ENCODE measurements around the gene C12orf57. TPM values are rescaled to one million over a fixed set of nuclear protein-coding genes. Genes with fewer than 3 reads are reported as not detected.
A peak's percentile ranks its signal among the peaks of the same experiment; 100 is the strongest.

Gene C12orf57
- total and polyA plus RNA-seq, 10 of the 15 experiments (the other 5 are each of a cell fraction or from before 2014, with no cell fraction given): 64.5 to 377 (median 211) TPM

DNA sequence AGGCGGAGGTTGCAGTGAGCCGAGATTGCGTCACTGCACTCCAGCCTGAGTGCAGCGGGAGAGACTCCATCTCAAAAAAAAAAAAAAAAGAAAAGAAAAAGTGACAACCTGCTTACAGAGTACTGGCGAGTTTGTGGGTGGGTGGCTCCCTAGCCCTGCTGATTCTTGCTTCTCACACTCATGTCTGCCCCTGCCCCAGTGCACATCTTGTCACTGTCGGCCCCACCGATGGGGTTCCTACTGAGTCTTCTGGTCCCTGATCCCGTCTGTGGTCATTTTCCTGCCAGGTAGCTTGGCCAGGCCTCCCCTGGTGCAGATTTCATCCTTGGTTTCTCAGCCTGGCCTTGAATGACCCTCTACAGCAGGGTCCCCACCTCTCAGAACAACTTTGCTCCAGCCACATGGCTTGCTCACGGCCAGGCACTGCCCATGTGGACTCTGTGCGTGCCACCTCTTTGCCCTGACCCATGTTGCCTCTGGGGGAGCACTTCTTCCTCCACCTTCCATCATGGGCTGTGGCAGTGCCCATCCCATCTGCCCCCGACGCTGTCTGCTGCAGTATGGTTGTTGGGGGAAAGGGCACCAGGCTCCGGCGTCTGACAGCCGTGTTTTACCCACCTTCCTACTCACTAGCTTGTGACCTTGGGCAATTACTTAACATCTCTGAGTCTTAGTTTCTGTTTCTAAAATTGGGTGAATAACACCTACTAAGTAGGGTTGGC, 5.2 kb downstream of the C12orf57 start (continued):
- no peak for TF ChIP-seq ZNF24 (IDR thresholded peaks at IDR 0.05)
- TF ChIP-seq SREBF2 (IDR thresholded peaks at IDR 0.05; ENCODE audit: low read length): no peak
- no peak for TF ChIP-seq KDM1A (IDR thresholded peaks at IDR 0.05; ENCODE audit: borderline replicate concordance)
- no peak for TF ChIP-seq SREBF1 (IDR thresholded peaks at IDR 0.05; ENCODE audit: low read length)
- TF ChIP-seq STAT3 (IDR thresholded peaks at IDR 0.05; ENCODE audit: low read depth, low read length): no peak
- TF ChIP-seq, protein P1, sequence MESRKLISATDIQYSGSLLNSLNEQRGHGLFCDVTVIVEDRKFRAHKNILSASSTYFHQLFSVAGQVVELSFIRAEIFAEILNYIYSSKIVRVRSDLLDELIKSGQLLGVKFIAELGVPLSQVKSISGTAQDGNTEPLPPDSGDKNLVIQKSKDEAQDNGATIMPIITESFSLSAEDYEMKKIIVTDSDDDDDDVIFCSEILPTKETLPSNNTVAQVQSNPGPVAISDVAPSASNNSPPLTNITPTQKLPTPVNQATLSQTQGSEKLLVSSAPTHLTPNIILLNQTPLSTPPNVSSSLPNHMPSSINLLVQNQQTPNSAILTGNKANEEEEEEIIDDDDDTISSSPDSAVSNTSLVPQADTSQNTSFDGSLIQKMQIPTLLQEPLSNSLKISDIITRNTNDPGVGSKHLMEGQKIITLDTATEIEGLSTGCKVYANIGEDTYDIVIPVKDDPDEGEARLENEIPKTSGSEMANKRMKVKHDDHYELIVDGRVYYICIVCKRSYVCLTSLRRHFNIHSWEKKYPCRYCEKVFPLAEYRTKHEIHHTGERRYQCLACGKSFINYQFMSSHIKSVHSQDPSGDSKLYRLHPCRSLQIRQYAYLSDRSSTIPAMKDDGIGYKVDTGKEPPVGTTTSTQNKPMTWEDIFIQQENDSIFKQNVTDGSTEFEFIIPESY (IDR thresholded peaks at IDR 0.05): no peak
- peak in 1 of 2 experiments; percentile 26; a peak in 1 of 4 replicates for TF ChIP-seq BHLHE40 (IDR thresholded peaks at IDR 0.05; ENCODE audit: borderline replicate concordance in 1 of 2, low read depth in 2 of 2, low read length in 1 of 2)
- peak; percentile 70 for TF ChIP-seq MEF2A (IDR thresholded peaks at IDR 0.05; ENCODE audit: insufficient read depth, low read depth, low read length)
- TF ChIP-seq TCF12 (IDR thresholded peaks at IDR 0.05; ENCODE audit: low read depth, low read length): no peak
- TF ChIP-seq, protein P2, sequence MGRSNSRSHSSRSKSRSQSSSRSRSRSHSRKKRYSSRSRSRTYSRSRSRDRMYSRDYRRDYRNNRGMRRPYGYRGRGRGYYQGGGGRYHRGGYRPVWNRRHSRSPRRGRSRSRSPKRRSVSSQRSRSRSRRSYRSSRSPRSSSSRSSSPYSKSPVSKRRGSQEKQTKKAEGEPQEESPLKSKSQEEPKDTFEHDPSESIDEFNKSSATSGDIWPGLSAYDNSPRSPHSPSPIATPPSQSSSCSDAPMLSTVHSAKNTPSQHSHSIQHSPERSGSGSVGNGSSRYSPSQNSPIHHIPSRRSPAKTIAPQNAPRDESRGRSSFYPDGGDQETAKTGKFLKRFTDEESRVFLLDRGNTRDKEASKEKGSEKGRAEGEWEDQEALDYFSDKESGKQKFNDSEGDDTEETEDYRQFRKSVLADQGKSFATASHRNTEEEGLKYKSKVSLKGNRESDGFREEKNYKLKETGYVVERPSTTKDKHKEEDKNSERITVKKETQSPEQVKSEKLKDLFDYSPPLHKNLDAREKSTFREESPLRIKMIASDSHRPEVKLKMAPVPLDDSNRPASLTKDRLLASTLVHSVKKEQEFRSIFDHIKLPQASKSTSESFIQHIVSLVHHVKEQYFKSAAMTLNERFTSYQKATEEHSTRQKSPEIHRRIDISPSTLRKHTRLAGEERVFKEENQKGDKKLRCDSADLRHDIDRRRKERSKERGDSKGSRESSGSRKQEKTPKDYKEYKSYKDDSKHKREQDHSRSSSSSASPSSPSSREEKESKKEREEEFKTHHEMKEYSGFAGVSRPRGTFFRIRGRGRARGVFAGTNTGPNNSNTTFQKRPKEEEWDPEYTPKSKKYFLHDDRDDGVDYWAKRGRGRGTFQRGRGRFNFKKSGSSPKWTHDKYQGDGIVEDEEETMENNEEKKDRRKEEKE (IDR thresholded peaks at IDR 0.05): no peak
- TF ChIP-seq MTA2 (IDR thresholded peaks at IDR 0.05; ENCODE audit: low read depth): peak; percentile 31; the same call in 1 of the 2 replicates
- TF ChIP-seq, protein P3, sequence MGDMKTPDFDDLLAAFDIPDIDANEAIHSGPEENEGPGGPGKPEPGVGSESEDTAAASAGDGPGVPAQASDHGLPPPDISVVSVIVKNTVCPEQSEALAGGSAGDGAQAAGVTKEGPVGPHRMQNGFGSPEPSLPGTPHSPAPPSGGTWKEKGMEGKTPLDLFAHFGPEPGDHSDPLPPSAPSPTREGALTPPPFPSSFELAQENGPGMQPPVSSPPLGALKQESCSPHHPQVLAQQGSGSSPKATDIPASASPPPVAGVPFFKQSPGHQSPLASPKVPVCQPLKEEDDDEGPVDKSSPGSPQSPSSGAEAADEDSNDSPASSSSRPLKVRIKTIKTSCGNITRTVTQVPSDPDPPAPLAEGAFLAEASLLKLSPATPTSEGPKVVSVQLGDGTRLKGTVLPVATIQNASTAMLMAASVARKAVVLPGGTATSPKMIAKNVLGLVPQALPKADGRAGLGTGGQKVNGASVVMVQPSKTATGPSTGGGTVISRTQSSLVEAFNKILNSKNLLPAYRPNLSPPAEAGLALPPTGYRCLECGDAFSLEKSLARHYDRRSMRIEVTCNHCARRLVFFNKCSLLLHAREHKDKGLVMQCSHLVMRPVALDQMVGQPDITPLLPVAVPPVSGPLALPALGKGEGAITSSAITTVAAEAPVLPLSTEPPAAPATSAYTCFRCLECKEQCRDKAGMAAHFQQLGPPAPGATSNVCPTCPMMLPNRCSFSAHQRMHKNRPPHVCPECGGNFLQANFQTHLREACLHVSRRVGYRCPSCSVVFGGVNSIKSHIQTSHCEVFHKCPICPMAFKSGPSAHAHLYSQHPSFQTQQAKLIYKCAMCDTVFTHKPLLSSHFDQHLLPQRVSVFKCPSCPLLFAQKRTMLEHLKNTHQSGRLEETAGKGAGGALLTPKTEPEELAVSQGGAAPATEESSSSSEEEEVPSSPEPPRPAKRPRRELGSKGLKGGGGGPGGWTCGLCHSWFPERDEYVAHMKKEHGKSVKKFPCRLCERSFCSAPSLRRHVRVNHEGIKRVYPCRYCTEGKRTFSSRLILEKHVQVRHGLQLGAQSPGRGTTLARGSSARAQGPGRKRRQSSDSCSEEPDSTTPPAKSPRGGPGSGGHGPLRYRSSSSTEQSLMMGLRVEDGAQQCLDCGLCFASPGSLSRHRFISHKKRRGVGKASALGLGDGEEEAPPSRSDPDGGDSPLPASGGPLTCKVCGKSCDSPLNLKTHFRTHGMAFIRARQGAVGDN (IDR thresholded peaks at IDR 0.05): peak; percentile 87; the same call in 1 of the 2 replicates
- TF ChIP-seq ETV6 (conservative IDR thresholded peaks at IDR 0.05 in 1 of 2, IDR thresholded peaks at IDR 0.05 in 1 of 2; ENCODE audit: borderline replicate concordance in 1 of 2, low read depth in 1 of 2): no peak
- TF ChIP-seq, protein P4, sequence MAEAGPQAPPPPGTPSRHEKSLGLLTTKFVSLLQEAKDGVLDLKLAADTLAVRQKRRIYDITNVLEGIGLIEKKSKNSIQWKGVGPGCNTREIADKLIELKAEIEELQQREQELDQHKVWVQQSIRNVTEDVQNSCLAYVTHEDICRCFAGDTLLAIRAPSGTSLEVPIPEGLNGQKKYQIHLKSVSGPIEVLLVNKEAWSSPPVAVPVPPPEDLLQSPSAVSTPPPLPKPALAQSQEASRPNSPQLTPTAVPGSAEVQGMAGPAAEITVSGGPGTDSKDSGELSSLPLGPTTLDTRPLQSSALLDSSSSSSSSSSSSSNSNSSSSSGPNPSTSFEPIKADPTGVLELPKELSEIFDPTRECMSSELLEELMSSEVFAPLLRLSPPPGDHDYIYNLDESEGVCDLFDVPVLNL (IDR thresholded peaks at IDR 0.05; ENCODE audit: low read depth, low read length): no peak
- TF ChIP-seq MYC (IDR thresholded peaks at IDR 0.05; ENCODE audit: insufficient read depth, insufficient read length, insufficient replicate concordance, low read length, severe bottlenecking): no peak
- TF ChIP-seq FOXM1 (IDR thresholded peaks at IDR 0.05; ENCODE audit: low read depth, low read length): no peak
- TF ChIP-seq ZNF384 (IDR thresholded peaks at IDR 0.05; ENCODE audit: borderline replicate concordance, low read depth, low read length): no peak
- no peak for TF ChIP-seq HDAC6 (IDR thresholded peaks at IDR 0.05; ENCODE audit: unreplicated experiment)

All from GM12878 (cell line).